Activated CD8-positive, alpha-beta T cell treated with anti-CD3 and anti-CD28 coated beads for 36 hours (primary cell): ENCODE data around the gene SLC3A2. TPM values are rescaled to one million over a fixed set of nuclear protein-coding genes. Genes with fewer than 3 reads are reported as not detected.
"Not testable (repeated sequence)": the region's sequence is repeated elsewhere in the genome, so short reads cannot be mapped to it uniquely, and the experiment has no call there.

ENCODE experiments used
- ATAC-seq: fragments of 200-7000 bp; cut with Tn5 transposase; one replicate; pipeline ENCODE4 v1.10.0; 2021; ENCODE audit warnings: mild to moderate bottlenecking, moderate library complexity
- CTCF ChIA-PET: fragments of 350-600 bp; sonication (Branson Sonifier 250); formaldehyde crosslinking; loops from one replicate; lab custom pipeline; 2021; ENCODE audit warnings: antibody characterized with exemption; lab: Charles Lee
- POLR2A ChIA-PET: fragments of 350-600 bp; sonication (Branson Sonifier 250); formaldehyde crosslinking; loops from one replicate; lab custom pipeline; 2021; ENCODE audit warnings: antibody characterized with exemption; lab: Charles Lee
- DNase-seq: peaks from one replicate; pipeline ENCODE4 v3.0.0-alpha.2; 2020
- H3K27ac Mint-ChIP-seq: one replicate; pipeline ENCODE4 v1.8.0; 2021; ENCODE audit warnings: mild to moderate bottlenecking, mixed read lengths
- H3K27me3 Mint-ChIP-seq: one replicate; pipeline ENCODE4 v1.8.0; 2021; ENCODE audit warnings: mixed read lengths
- H3K36me3 Mint-ChIP-seq: one replicate; pipeline ENCODE4 v1.8.0; 2021; ENCODE audit warnings: low read depth, mixed read lengths
- H3K4me1 Mint-ChIP-seq: one replicate; pipeline ENCODE4 v1.8.0; 2021; ENCODE audit warnings: low read depth, mixed read lengths
- H3K4me3 Mint-ChIP-seq: one replicate; pipeline ENCODE4 v1.8.0; 2021; ENCODE audit warnings: mild to moderate bottlenecking, moderate library complexity, mixed read lengths
- H3K9me3 Mint-ChIP-seq: one replicate; pipeline ENCODE4 v1.8.0; 2021; ENCODE audit warnings: mixed read lengths
- intact Hi-C: fragments of 100-400 bp; cut with micrococcal nuclease; formaldehyde crosslinking; loops from one replicate; pipeline ENCODE4 v1.10.0; 2022
- total RNA-seq, 2 experiments: library from RNA; stranded (reverse); gene quantifications; one replicate each; pipeline ENCODE4 v1.2.3, GENCODE V29; 2021
- TF ChIP-seq, protein P1 (sequence below): fragments of 200-600 bp; IDR thresholded peaks from one replicate; pipeline ENCODE4 v1.8.0; 2022; ENCODE audit warnings: antibody characterized with exemption, mild to moderate bottlenecking

The SLC3A2 gene
- total RNA-seq, 2 experiments from 2014 or later = 299 to 315 TPM

DNA sequence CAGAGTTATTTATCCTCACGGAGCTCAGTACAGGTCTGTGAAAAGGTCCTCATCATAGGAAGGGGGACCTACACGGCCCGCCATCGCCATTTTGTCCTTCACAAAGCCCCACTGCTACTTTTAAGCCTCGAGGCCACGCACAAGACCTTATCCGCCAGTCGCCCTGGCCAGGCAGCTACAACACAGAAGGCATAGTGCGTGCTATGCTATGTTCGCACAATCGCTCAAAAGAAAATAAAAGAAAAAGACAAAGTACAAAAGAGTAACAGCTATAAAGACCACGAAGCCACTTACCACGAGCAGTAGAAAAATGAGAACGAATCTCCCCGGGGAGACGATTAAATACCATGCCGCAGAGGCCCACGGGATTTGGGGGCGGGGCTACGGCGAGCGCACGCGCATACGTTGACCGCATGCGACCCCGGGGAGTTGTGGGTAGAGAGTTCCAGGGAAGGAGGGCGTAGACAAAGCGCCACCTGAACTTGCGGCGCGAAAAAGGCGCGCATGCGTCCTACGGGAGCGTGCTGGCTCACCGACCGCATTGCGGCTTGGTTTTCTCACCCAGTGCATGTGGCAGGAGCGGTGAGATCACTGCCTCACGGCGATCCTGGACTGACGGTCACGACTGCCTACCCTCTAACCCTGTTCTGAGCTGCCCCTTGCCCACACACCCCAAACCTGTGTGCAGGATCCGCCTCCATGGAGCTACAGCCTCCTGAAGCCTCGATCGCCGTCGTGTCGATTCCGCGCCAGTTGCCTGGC is 24.9 kb upstream of the SLC3A2 start:
- ATAC-seq (peak; percentile 89), DNase-seq (peak; percentile 98)
- H3K27me3 Mint-ChIP-seq = no peaks in the 10 kb centered on the region
- CTCF ChIA-PET = interaction anchor here (0.6 to 2.1 kb wide), 9 partner anchors 10 to 85 kb away, joined by 3 to 12 read pairs (median 3); partner anchors contain the start of genes SLC3A2, TAF6L and WDR74
- TF ChIP-seq, protein P1, sequence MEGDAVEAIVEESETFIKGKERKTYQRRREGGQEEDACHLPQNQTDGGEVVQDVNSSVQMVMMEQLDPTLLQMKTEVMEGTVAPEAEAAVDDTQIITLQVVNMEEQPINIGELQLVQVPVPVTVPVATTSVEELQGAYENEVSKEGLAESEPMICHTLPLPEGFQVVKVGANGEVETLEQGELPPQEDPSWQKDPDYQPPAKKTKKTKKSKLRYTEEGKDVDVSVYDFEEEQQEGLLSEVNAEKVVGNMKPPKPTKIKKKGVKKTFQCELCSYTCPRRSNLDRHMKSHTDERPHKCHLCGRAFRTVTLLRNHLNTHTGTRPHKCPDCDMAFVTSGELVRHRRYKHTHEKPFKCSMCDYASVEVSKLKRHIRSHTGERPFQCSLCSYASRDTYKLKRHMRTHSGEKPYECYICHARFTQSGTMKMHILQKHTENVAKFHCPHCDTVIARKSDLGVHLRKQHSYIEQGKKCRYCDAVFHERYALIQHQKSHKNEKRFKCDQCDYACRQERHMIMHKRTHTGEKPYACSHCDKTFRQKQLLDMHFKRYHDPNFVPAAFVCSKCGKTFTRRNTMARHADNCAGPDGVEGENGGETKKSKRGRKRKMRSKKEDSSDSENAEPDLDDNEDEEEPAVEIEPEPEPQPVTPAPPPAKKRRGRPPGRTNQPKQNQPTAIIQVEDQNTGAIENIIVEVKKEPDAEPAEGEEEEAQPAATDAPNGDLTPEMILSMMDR = no peak
- H3K36me3 Mint-ChIP-seq = peaks cover 75% of the 10 kb centered on the region
- H3K27ac Mint-ChIP-seq = peak overlapping the region; percentile 95
- H3K4me3 Mint-ChIP-seq = peak overlapping the region; percentile 95
- intact Hi-C loops = loop anchor here (1.0 kb wide), 1 partner anchor 26 kb away; no protein-coding TSS in a partner anchor
- peaks cover 46% of the 10 kb centered on the region for H3K4me1 Mint-ChIP-seq
- no peaks in the 10 kb centered on the region for H3K9me3 Mint-ChIP-seq
- POLR2A ChIA-PET = interaction anchor here (0.6 to 13.1 kb wide), 51 partner anchors 9 to 302 kb away, joined by 3 to 997 read pairs (median 6); partner anchors contain the start of genes B3GAT3, BSCL2, C11orf98 and CSKMT

DNA sequence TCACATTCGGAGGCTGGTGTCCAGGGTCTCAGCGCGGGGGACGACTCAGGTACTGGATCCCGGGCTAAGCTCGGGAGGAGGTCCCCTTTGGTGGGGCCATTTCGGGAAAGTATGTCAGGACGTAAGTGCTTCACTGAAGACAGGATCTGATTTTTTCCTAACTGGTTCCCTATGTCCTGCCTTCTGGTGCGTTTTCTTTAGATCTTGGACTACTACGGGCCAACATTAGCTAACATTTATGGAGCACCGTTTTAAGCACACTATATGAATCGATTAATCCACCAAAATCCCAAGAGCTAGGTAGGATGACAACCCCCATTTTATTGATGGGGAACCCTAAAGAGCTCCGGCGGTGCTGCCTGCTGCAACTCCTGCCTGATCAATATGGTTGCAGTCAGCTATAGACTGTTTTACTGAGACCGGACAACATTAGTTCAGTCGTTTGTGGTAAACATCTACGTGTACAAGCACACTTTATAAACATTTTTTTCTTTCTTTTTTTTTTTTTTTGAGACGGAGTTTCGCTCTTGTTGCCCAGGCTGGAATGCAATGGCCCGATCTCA is 24.3 kb upstream of the SLC3A2 start:
- ATAC-seq (no peak), DNase-seq (no peak)
- intact Hi-C loops = no loop called here
- TF ChIP-seq, protein P1 = no peak
- Mint-ChIP-seq H3K4me1 (peaks cover 53% of the 10 kb centered on the region), H3K9me3 (no peaks in the 10 kb centered on the region), H3K27ac (peak overlapping the region; percentile 95), H3K36me3 (peaks cover 73% of the 10 kb centered on the region), H3K4me3 (peak overlapping the region; percentile 95), H3K27me3 (no peaks in the 10 kb centered on the region)
- ChIA-PET CTCF (interaction anchor here (0.6 to 2.1 kb wide), 11 partner anchors 9 to 86 kb away, joined by 3 to 12 read pairs (median 3); partner anchors contain the start of genes SLC3A2 and TAF6L), POLR2A (interaction anchor here (0.7 to 13.1 kb wide), 34 partner anchors 8 to 301 kb away, joined by 3 to 997 read pairs (median 14); partner anchors contain the start of genes C11orf98, CSKMT, EML3 and HNRNPUL2)

- intact Hi-C loops = no loop called here
- Mint-ChIP-seq H3K36me3 (peaks cover 62% of the 10 kb centered on the region), H3K4me3 (peak overlapping the region; percentile 95), H3K4me1 (peaks cover 51% of the 10 kb centered on the region), H3K9me3 (no peaks in the 10 kb centered on the region), H3K27me3 (no peaks in the 10 kb centered on the region), H3K27ac (peak overlapping the region; percentile 95)
- ATAC-seq = no peak
- TF ChIP-seq, protein P1 = no peak
- ChIA-PET CTCF (interaction anchor here (1.0 to 1.7 kb wide), 3 partner anchors 24 to 71 kb away, joined by 3 to 11 read pairs (median 5); partner anchors contain the start of genes SLC3A2 and STX5), POLR2A (interaction anchor here (0.7 to 13.1 kb wide), 10 partner anchors 18 to 246 kb away, joined by 3 to 997 read pairs (median 20); partner anchors contain the start of genes HNRNPUL2, NXF1, POLR2G and SLC3A2)
- no peak for DNase-seq
Measured at GRCh38 chr11:62857541-62857982, 23.1 kb upstream of the SLC3A2 start.

DNA sequence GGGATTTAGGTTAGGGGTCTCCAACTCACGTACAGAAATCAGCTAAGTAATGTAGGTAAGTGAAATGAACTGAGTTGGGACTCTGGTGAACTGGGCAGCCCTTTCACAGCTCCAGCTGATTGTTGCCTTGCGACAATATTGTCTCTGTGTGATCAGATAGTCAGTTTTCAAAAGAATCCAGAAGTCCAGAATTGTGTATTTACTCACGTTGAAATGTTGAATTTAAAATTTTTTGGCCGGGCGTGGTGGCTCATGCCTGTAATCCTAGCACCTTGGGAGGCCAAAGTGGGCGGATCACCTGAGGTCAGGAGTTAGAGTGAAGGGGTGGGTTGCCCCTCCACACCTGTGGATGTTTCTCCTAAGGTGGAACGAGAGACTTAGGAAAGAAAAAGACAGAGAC is 22.5 kb upstream of the SLC3A2 start:
- Mint-ChIP-seq H3K36me3 (peaks cover 56% of the 10 kb centered on the region), H3K4me3 (peak overlapping the region; percentile 95), H3K9me3 (no peaks in the 10 kb centered on the region), H3K27me3 (no peaks in the 10 kb centered on the region), H3K27ac (peak overlapping the region; percentile 25), H3K4me1 (peaks cover 48% of the 10 kb centered on the region)
- DNase-seq = no peak
- intact Hi-C loops = no loop called here
- ChIA-PET CTCF (interaction anchor here (1.0 to 1.7 kb wide), 3 partner anchors 23 to 72 kb away, joined by 3 to 11 read pairs (median 5); partner anchors contain the start of genes SLC3A2 and STX5), POLR2A (interaction anchor here (0.7 to 13.1 kb wide), 7 partner anchors 19 to 246 kb away, joined by 3 to 997 read pairs (median 3); partner anchors contain the start of genes POLR2G, SLC3A2, STX5 and TEX54)
- TF ChIP-seq, protein P1 = no peak
- no peak for ATAC-seq

GRCh38 chr11:62859281-62859703 is 21.4 kb upstream of the SLC3A2 start:
- POLR2A ChIA-PET = interaction anchor here (1.0 kb wide), 2 partner anchors 18 to 25 kb away, joined by 3 read pairs; no protein-coding TSS in a partner anchor
- H3K4me3 Mint-ChIP-seq, H3K9me3 Mint-ChIP-seq, H3K27me3 Mint-ChIP-seq, ATAC-seq, CTCF ChIA-PET, DNase-seq, intact Hi-C loops: not testable (repeated sequence)
- Mint-ChIP-seq H3K36me3 (peaks cover 45% of the 10 kb centered on the region), H3K4me1 (peaks cover 42% of the 10 kb centered on the region), H3K27ac (peak overlapping the region; percentile 13)
